Measurements from ENCODE around the gene ENTPD3.

Gene ENTPD3

GRCh38 chr3:40363674-40364073, 23.3 kb upstream of the ENTPD3 start:
- TF ChIP-seq OSR1 (CRISPR knock-in tag; IDR thresholded peaks at IDR 0.05) (no peak), PPARA (CRISPR knock-in tag; IDR thresholded peaks at IDR 0.05; ENCODE audit: borderline replicate concordance) (no peak), ZNF8 (CRISPR knock-in tag; IDR thresholded peaks at IDR 0.05) (no peak), RARB (CRISPR knock-in tag; IDR thresholded peaks at IDR 0.05) (no peak), GLIS3 (CRISPR knock-in tag; IDR thresholded peaks at IDR 0.05) (no peak), SNAI2 (CRISPR knock-in tag; IDR thresholded peaks at IDR 0.05) (no peak), BACH2 (CRISPR knock-in tag; IDR thresholded peaks at IDR 0.05; ENCODE audit: borderline replicate concordance) (no peak), ARNTL (CRISPR knock-in tag; IDR thresholded peaks at IDR 0.05; ENCODE audit: borderline replicate concordance, low read depth) (no peak), ZNF565 (CRISPR knock-in tag; conservative IDR thresholded peaks at IDR 0.05; ENCODE audit: low read depth) (no peak), ZFP3 (CRISPR knock-in tag; IDR thresholded peaks at IDR 0.05) (no peak), TCF4 (CRISPR knock-in tag; IDR thresholded peaks at IDR 0.05; ENCODE audit: borderline replicate concordance) (no peak), ISL1 (CRISPR knock-in tag; IDR thresholded peaks at IDR 0.05) (no peak), ZC3H10 (CRISPR knock-in tag; IDR thresholded peaks at IDR 0.05) (no peak), CSDC2 (CRISPR knock-in tag; IDR thresholded peaks at IDR 0.05) (no peak), ZFP30 (CRISPR knock-in tag; IDR thresholded peaks at IDR 0.05) (no peak)
- TF ChIP-seq, protein P1, sequence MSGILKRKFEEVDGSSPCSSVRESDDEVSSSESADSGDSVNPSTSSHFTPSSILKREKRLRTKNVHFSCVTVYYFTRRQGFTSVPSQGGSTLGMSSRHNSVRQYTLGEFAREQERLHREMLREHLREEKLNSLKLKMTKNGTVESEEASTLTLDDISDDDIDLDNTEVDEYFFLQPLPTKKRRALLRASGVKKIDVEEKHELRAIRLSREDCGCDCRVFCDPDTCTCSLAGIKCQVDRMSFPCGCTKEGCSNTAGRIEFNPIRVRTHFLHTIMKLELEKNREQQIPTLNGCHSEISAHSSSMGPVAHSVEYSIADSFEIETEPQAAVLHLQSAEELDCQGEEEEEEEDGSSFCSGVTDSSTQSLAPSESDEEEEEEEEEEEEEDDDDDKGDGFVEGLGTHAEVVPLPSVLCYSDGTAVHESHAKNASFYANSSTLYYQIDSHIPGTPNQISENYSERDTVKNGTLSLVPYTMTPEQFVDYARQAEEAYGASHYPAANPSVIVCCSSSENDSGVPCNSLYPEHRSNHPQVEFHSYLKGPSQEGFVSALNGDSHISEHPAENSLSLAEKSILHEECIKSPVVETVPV (CRISPR knock-in tag; IDR thresholded peaks at IDR 0.05) = no peak
- ATAC-seq = no peak

- no peak for TF ChIP-seq ZC3H10 (CRISPR knock-in tag; IDR thresholded peaks at IDR 0.05)
- no peak for TF ChIP-seq RARB (CRISPR knock-in tag; IDR thresholded peaks at IDR 0.05)
- no peak for TF ChIP-seq ZNF70 (CRISPR knock-in tag; IDR thresholded peaks at IDR 0.05)
- TF ChIP-seq, protein P2, sequence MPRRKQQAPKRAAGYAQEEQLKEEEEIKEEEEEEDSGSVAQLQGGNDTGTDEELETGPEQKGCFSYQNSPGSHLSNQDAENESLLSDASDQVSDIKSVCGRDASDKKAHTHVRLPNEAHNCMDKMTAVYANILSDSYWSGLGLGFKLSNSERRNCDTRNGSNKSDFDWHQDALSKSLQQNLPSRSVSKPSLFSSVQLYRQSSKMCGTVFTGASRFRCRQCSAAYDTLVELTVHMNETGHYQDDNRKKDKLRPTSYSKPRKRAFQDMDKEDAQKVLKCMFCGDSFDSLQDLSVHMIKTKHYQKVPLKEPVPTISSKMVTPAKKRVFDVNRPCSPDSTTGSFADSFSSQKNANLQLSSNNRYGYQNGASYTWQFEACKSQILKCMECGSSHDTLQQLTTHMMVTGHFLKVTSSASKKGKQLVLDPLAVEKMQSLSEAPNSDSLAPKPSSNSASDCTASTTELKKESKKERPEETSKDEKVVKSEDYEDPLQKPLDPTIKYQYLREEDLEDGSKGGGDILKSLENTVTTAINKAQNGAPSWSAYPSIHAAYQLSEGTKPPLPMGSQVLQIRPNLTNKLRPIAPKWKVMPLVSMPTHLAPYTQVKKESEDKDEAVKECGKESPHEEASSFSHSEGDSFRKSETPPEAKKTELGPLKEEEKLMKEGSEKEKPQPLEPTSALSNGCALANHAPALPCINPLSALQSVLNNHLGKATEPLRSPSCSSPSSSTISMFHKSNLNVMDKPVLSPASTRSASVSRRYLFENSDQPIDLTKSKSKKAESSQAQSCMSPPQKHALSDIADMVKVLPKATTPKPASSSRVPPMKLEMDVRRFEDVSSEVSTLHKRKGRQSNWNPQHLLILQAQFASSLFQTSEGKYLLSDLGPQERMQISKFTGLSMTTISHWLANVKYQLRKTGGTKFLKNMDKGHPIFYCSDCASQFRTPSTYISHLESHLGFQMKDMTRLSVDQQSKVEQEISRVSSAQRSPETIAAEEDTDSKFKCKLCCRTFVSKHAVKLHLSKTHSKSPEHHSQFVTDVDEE (CRISPR knock-in tag; IDR thresholded peaks at IDR 0.05) = no peak
- TF ChIP-seq, protein P3, sequence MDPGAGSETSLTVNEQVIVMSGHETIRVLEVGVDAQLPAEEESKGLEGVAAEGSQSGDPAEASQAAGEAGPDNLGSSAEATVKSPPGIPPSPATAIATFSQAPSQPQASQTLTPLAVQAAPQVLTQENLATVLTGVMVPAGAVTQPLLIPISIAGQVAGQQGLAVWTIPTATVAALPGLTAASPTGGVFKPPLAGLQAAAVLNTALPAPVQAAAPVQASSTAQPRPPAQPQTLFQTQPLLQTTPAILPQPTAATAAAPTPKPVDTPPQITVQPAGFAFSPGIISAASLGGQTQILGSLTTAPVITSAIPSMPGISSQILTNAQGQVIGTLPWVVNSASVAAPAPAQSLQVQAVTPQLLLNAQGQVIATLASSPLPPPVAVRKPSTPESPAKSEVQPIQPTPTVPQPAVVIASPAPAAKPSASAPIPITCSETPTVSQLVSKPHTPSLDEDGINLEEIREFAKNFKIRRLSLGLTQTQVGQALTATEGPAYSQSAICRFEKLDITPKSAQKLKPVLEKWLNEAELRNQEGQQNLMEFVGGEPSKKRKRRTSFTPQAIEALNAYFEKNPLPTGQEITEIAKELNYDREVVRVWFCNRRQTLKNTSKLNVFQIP (CRISPR knock-in tag; IDR thresholded peaks at IDR 0.05; ENCODE audit: borderline replicate concordance, low read depth) = no peak
- no peak for TF ChIP-seq OSR1 (CRISPR knock-in tag; IDR thresholded peaks at IDR 0.05)
- TF ChIP-seq, protein P4, sequence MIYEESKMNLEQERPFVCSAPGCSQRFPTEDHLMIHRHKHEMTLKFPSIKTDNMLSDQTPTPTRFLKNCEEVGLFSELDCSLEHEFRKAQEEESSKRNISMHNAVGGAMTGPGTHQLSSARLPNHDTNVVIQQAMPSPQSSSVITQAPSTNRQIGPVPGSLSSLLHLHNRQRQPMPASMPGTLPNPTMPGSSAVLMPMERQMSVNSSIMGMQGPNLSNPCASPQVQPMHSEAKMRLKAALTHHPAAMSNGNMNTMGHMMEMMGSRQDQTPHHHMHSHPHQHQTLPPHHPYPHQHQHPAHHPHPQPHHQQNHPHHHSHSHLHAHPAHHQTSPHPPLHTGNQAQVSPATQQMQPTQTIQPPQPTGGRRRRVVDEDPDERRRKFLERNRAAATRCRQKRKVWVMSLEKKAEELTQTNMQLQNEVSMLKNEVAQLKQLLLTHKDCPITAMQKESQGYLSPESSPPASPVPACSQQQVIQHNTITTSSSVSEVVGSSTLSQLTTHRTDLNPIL (CRISPR knock-in tag; IDR thresholded peaks at IDR 0.05; ENCODE audit: low read depth) = no peak
- no peak for TF ChIP-seq CSDC2 (CRISPR knock-in tag; IDR thresholded peaks at IDR 0.05)
- TF ChIP-seq, protein P5, sequence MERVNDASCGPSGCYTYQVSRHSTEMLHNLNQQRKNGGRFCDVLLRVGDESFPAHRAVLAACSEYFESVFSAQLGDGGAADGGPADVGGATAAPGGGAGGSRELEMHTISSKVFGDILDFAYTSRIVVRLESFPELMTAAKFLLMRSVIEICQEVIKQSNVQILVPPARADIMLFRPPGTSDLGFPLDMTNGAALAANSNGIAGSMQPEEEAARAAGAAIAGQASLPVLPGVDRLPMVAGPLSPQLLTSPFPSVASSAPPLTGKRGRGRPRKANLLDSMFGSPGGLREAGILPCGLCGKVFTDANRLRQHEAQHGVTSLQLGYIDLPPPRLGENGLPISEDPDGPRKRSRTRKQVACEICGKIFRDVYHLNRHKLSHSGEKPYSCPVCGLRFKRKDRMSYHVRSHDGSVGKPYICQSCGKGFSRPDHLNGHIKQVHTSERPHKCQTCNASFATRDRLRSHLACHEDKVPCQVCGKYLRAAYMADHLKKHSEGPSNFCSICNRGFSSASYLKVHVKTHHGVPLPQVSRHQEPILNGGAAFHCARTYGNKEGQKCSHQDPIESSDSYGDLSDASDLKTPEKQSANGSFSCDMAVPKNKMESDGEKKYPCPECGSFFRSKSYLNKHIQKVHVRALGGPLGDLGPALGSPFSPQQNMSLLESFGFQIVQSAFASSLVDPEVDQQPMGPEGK (CRISPR knock-in tag; IDR thresholded peaks at IDR 0.05; ENCODE audit: borderline replicate concordance) = no peak
- TF ChIP-seq ARNTL (CRISPR knock-in tag; IDR thresholded peaks at IDR 0.05; ENCODE audit: borderline replicate concordance, low read depth) = no peak
- TF ChIP-seq ISL1 (CRISPR knock-in tag; IDR thresholded peaks at IDR 0.05) = no peak
- TF ChIP-seq ZNF565 (CRISPR knock-in tag; conservative IDR thresholded peaks at IDR 0.05; ENCODE audit: low read depth) = no peak
- TF ChIP-seq, protein P1 (CRISPR knock-in tag; IDR thresholded peaks at IDR 0.05) = no peak
- no peak for TF ChIP-seq BACH2 (CRISPR knock-in tag; IDR thresholded peaks at IDR 0.05; ENCODE audit: borderline replicate concordance)
- no peak for TF ChIP-seq GLIS3 (CRISPR knock-in tag; IDR thresholded peaks at IDR 0.05)
- TF ChIP-seq TOX (CRISPR knock-in tag; IDR thresholded peaks at IDR 0.05; ENCODE audit: borderline replicate concordance) = no peak
- TF ChIP-seq PPARA (CRISPR knock-in tag; IDR thresholded peaks at IDR 0.05; ENCODE audit: borderline replicate concordance) = no peak
- ATAC-seq = no peak
These were observed 20.5 kb upstream of the ENTPD3 start for GRCh38 chr3:40366203-40367162.

Measured in SK-N-SH treated with all-trans-retinoic acid at 6 μM for 48 hours (cell line).